22Rv1 (cell line): ENCODE measurements around the gene ZNF280C.

Source experiments
- ZFX ChIP-seq: fragments of 450-650 bp; IDR thresholded peaks from 2 replicates; pipeline ENCODE4 v1.6.1; 2017; ENCODE audit warnings: antibody characterized with exemption, borderline replicate concordance
- TF ChIP-seq, protein P1 (sequence below): fragments of 450-650 bp; IDR thresholded peaks from 2 replicates; pipeline ENCODE4 v1.5.1; 2017; ENCODE audit warnings: mild to moderate bottlenecking

DNA sequence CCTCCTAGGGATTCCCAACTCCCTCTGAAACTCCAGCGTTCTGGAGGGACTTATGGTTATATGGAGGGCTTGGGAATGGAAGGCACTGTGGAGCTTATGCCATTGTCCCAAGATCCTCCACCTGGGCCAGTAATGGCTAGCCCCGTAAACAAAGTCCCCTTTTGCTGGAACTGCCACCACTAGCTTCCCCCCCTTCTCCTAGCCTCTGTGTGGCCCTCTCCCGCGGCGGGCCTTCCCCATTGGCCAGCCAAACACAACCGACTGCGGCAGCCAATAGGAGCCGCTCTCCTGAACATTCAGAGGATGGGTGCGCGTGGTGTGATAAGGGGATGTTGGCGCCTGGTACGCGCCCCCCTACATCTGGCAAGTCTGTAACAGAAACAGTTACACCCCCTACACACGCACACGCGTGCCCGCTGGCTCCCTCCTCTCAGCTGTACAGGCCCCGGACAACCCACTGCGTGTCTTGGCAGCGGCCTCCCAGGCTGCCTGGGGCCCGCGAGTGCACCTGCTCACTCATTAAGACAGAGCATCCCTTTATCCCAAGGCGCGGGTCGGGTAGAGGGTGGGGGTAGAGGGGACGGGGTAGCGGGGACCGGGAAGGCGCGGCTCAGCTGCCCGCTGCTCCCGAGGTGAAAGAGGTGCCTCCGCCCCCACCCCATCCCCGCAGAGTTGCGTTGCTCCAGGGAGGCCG lies 97.8 kb downstream of the ZNF280C start:
- TF ChIP-seq, protein P1, sequence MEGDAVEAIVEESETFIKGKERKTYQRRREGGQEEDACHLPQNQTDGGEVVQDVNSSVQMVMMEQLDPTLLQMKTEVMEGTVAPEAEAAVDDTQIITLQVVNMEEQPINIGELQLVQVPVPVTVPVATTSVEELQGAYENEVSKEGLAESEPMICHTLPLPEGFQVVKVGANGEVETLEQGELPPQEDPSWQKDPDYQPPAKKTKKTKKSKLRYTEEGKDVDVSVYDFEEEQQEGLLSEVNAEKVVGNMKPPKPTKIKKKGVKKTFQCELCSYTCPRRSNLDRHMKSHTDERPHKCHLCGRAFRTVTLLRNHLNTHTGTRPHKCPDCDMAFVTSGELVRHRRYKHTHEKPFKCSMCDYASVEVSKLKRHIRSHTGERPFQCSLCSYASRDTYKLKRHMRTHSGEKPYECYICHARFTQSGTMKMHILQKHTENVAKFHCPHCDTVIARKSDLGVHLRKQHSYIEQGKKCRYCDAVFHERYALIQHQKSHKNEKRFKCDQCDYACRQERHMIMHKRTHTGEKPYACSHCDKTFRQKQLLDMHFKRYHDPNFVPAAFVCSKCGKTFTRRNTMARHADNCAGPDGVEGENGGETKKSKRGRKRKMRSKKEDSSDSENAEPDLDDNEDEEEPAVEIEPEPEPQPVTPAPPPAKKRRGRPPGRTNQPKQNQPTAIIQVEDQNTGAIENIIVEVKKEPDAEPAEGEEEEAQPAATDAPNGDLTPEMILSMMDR: no peak
- TF ChIP-seq ZFX: no peak
